Glutamatergic neuron (in vitro differentiated cells): Measurements from ENCODE around the gene CLEC16A. TPM values are rescaled to one million over a fixed set of nuclear protein-coding genes. Genes with fewer than 3 reads are reported as not detected.

Experiments used
- DNase-seq: peaks from one replicate; pipeline ENCODE4 v3.0.0; 2022
- H3K27ac Mint-ChIP-seq: one replicate; pipeline ENCODE4 v1.8.0; 2020; ENCODE audit warnings: mild to moderate bottlenecking, mixed read lengths, inconsistent platforms; ENCODE audit not compliant: unreplicated experiment
- H3K27me3 Mint-ChIP-seq: one replicate; pipeline ENCODE4 v1.8.0; 2020; ENCODE audit warnings: mild to moderate bottlenecking, moderate library complexity, mixed read lengths, inconsistent platforms; ENCODE audit not compliant: unreplicated experiment
- H3K36me3 Mint-ChIP-seq: one replicate; pipeline ENCODE4 v1.8.0; 2020; ENCODE audit warnings: mild to moderate bottlenecking, mixed read lengths, inconsistent platforms; ENCODE audit not compliant: unreplicated experiment
- H3K4me1 Mint-ChIP-seq: one replicate; pipeline ENCODE4 v1.8.0; 2020; ENCODE audit warnings: mild to moderate bottlenecking, low read depth, mixed read lengths, inconsistent platforms; ENCODE audit not compliant: unreplicated experiment
- H3K4me3 Mint-ChIP-seq: one replicate; pipeline ENCODE4 v1.8.0; 2020; ENCODE audit warnings: mild to moderate bottlenecking, mixed read lengths, inconsistent platforms; ENCODE audit not compliant: unreplicated experiment
- H3K9me3 Mint-ChIP-seq: one replicate; pipeline ENCODE4 v1.8.0; 2020; ENCODE audit warnings: mild to moderate bottlenecking, moderate library complexity, mixed read lengths, inconsistent platforms; ENCODE audit not compliant: unreplicated experiment
- total RNA-seq: library from RNA; stranded (reverse); fragmentation: NEBNext Ultra II Directional; extraction: Animal tissue kit (Norgen Biotek cat#: 25700); gene quantifications from one replicate; pipeline ENCODE4 v1.2.1, GENCODE V29; 2021; ENCODE audit not compliant: unreplicated experiment
- TF ChIP-seq, protein P1 (sequence below): fragments of 200-600 bp; sonication (generic); IDR thresholded peaks from one replicate; pipeline ENCODE4 v1.5.0; 2021; ENCODE audit not compliant: partially characterized antibody, unreplicated experiment

CLEC16A gene
- total RNA-seq, 1 donor from 2014 or later: 43.0 TPM

- Mint-ChIP-seq H3K4me3 (no peak overlapping the region), H3K27ac (no peak overlapping the region), H3K36me3 (no peaks in the 10 kb centered on the region), H3K27me3 (peaks cover 11% of the 10 kb centered on the region), H3K4me1 (peaks cover 8% of the 10 kb centered on the region), H3K9me3 (no peaks in the 10 kb centered on the region)
- DNase-seq: no peak
- TF ChIP-seq, protein P1, sequence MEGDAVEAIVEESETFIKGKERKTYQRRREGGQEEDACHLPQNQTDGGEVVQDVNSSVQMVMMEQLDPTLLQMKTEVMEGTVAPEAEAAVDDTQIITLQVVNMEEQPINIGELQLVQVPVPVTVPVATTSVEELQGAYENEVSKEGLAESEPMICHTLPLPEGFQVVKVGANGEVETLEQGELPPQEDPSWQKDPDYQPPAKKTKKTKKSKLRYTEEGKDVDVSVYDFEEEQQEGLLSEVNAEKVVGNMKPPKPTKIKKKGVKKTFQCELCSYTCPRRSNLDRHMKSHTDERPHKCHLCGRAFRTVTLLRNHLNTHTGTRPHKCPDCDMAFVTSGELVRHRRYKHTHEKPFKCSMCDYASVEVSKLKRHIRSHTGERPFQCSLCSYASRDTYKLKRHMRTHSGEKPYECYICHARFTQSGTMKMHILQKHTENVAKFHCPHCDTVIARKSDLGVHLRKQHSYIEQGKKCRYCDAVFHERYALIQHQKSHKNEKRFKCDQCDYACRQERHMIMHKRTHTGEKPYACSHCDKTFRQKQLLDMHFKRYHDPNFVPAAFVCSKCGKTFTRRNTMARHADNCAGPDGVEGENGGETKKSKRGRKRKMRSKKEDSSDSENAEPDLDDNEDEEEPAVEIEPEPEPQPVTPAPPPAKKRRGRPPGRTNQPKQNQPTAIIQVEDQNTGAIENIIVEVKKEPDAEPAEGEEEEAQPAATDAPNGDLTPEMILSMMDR: no peak
Observed at GRCh38 chr16:11191665-11192064, 247.3 kb downstream of the CLEC16A start.

DNA sequence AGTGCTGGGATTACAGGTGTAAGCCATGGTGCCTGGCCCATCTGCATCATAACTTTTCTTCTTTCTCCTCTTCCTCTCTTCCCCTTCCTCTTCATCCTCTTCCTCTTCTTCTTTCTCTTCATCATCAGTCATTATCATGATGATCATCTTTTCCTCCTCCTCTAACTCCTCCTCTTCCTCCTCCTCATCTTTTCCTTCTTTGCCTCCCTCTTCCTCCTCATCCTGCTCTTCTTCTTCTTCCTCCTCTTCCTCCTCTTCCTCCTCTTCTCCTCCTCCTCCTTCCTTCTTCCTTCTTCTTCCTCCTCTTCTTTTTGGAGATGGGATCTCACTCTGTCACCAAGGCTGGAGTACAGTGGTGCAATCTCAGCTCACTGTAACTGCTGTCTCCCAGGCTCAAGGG, 249.1 kb downstream of the CLEC16A start:
- peaks cover 8% of the 10 kb centered on the region for H3K4me1 Mint-ChIP-seq
- no peaks in the 10 kb centered on the region for H3K9me3 Mint-ChIP-seq
- H3K4me3 Mint-ChIP-seq: no peak overlapping the region
- DNase-seq: no peak
- peaks cover 18% of the 10 kb centered on the region for H3K27me3 Mint-ChIP-seq
- no peak overlapping the region for H3K27ac Mint-ChIP-seq
- no peaks in the 10 kb centered on the region for H3K36me3 Mint-ChIP-seq
- TF ChIP-seq, protein P1: no peak

DNA sequence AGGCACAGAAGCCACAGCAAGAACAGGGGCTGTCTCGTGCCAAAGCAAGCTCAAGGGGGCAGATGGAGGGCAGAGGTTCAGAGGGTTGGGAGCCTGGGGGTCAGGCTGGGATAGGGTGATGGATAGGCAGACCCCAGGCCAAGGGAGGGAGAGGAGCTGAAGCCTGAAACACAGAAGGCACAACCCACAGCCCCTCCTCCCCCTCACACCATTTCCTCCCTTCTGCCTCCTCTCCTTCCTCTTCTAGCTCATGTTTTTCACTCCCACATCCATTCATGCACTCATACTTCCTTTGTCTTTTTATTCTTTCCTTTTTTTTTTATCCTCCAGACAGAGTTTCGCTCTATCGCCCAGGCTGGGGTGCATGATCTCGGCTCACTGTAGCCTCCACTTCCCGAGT, 250.5 kb downstream of the CLEC16A start:
- peaks cover 13% of the 10 kb centered on the region for H3K4me1 Mint-ChIP-seq
- TF ChIP-seq, protein P1: no peak
- H3K36me3 Mint-ChIP-seq: no peaks in the 10 kb centered on the region
- no peak overlapping the region for H3K4me3 Mint-ChIP-seq
- H3K27ac Mint-ChIP-seq: no peak overlapping the region
- H3K27me3 Mint-ChIP-seq: peaks cover 20% of the 10 kb centered on the region
- H3K9me3 Mint-ChIP-seq: no peaks in the 10 kb centered on the region
- no peak for DNase-seq

- no peak for DNase-seq
- no peak overlapping the region for H3K4me3 Mint-ChIP-seq
- H3K36me3 Mint-ChIP-seq: no peaks in the 10 kb centered on the region
- H3K27ac Mint-ChIP-seq: no peak overlapping the region
- no peaks in the 10 kb centered on the region for H3K9me3 Mint-ChIP-seq
- peaks cover 20% of the 10 kb centered on the region for H3K27me3 Mint-ChIP-seq
- TF ChIP-seq, protein P1: no peak
- peaks cover 21% of the 10 kb centered on the region for H3K4me1 Mint-ChIP-seq
Observed at GRCh38 chr16:11196286-11196828, 252.0 kb downstream of the CLEC16A start.

DNA sequence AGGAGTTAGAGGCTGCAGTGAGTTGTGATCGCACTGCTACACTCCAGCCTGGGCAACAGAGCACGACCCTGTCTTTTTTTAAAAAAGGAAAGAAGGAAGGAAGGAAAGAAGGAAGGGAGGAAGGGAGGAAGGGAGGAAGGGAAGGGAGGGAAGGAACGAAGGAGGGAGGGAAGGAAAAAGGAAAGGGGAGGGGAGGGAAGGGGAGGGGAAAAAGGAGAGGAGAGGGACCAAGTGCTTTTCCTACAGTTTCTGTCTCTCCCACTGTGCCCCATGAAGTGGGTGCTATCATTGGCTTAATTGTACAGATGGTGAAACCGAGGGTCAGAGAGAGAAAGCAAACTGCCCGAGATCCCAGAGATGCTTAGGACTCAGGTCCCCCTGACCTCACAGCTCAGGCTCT, 254.0 kb downstream of the CLEC16A start:
- TF ChIP-seq, protein P1: no peak
- H3K36me3 Mint-ChIP-seq: no peaks in the 10 kb centered on the region
- DNase-seq: no peak
- H3K27me3 Mint-ChIP-seq: peaks cover 18% of the 10 kb centered on the region
- H3K4me3 Mint-ChIP-seq: no peak overlapping the region
- H3K4me1 Mint-ChIP-seq: peaks cover 36% of the 10 kb centered on the region
- H3K9me3 Mint-ChIP-seq: no peaks in the 10 kb centered on the region
- H3K27ac Mint-ChIP-seq: no peak overlapping the region
